K562 (cell line): ENCODE results near the gene TMEM200B. TPM values are rescaled to one million over a fixed set of nuclear protein-coding genes. Genes with fewer than 3 reads are reported as not detected.

Experiments
- CEBPG ChIP-seq, 3 experiments: fragments of 200-800 bp in 1 of 3; sonication (Bioruptor generic) in 1 of 3; sonication (generic) in 1 of 3; formaldehyde crosslinking in 1 of 3; IDR thresholded peaks in 2 of 3; conservative IDR thresholded peaks in 1 of 3; 2 replicates each; pipeline versions ENCODE4 v1.6.1 to v1.8.0; 2016 to 2022; ENCODE audit warnings: missing compliant biosample characterization in 2 of 3, missing genetic modification characterization in 2 of 3, mild to moderate bottlenecking in 1 of 3, missing genetic modification reagents in 1 of 3
- CTCF ChIP-seq, 3 experiments: IDR thresholded peaks in 2 of 3; conservative IDR thresholded peaks in 1 of 3; 2 replicates each; pipeline ENCODE4 v1.5.1; 2011 to 2012; ENCODE audit warnings: low read length in 3 of 3, mild to moderate bottlenecking in 3 of 3, control low read depth in 2 of 3, improper control_type of control experiment in 1 of 3, inconsistent platforms in 1 of 3, low read depth in 1 of 3, mixed read lengths in 1 of 3, moderate library complexity in 1 of 3; ENCODE audit not compliant: insufficient read depth in 2 of 3
- CXXC5 ChIP-seq: fragments of 250-450 bp; sonication (Bioruptor Pico); IDR thresholded peaks from 2 replicates; pipeline ENCODE4 v1.8.0; 2022; ENCODE audit warnings: inconsistent platforms, mild to moderate bottlenecking, moderate library complexity
- ESRRB ChIP-seq: fragments of 250-450 bp; sonication (Bioruptor Pico); IDR thresholded peaks from 2 replicates; pipeline ENCODE4 v1.5.0; 2020; ENCODE audit warnings: mild to moderate bottlenecking, moderate library complexity, borderline replicate concordance
- HDAC1 ChIP-seq, 2 experiments: fragments of 450-650 bp; IDR thresholded peaks; 2 replicates each; pipeline ENCODE4 v1.6.1; 2016 to 2017; ENCODE audit warnings: inconsistent platforms in 1 of 2, mild to moderate bottlenecking in 1 of 2, moderate library complexity in 1 of 2
- HDAC3 ChIP-seq: fragments of 450-650 bp; IDR thresholded peaks from 2 replicates; pipeline ENCODE4 v1.6.1; 2018; ENCODE audit warnings: borderline replicate concordance, mild to moderate bottlenecking, moderate library complexity; ENCODE audit not compliant: partially characterized antibody
- KHSRP ChIP-seq: fragments of 450-650 bp; IDR thresholded peaks from 2 replicates; pipeline ENCODE4 v1.6.1; 2017
- MAZ ChIP-seq, 2 experiments: fragments of 450-650 bp in 1 of 2; sonication (generic) in 1 of 2; formaldehyde crosslinking; IDR thresholded peaks in 1 of 2; conservative IDR thresholded peaks in 1 of 2; 2 replicates each; pipeline versions ENCODE4 v1.4.0 to v1.5.0; 2020; ENCODE audit warnings: mild to moderate bottlenecking in 1 of 2, missing genetic modification reagents in 1 of 2
- MTF1 ChIP-seq: fragments of 250-450 bp; sonication (Bioruptor Pico); IDR thresholded peaks from 2 replicates; pipeline ENCODE4 v1.9.0; 2021; ENCODE audit warnings: moderate library complexity, mild to moderate bottlenecking, inconsistent platforms, borderline replicate concordance
- NELFE ChIP-seq: IDR thresholded peaks from 2 replicates; pipeline ENCODE4 v1.6.1; 2011; ENCODE audit warnings: mild to moderate bottlenecking; ENCODE audit not compliant: insufficient read depth, insufficient read length
- NEUROD1 ChIP-seq: fragments of 150-350 bp; IDR thresholded peaks from 2 replicates; pipeline ENCODE4 v1.6.1; 2014; ENCODE audit warnings: borderline replicate concordance, low read length, low read depth; ENCODE audit not compliant: partially characterized antibody
- NFXL1 ChIP-seq: fragments of 450-650 bp; formaldehyde crosslinking; IDR thresholded peaks from 2 replicates; pipeline ENCODE4 v1.4.0; 2021; ENCODE audit warnings: mild to moderate bottlenecking
- PCBP1 ChIP-seq: fragments of 200-400 bp; formaldehyde crosslinking; IDR thresholded peaks from 2 replicates; pipeline ENCODE4 v1.6.1; 2018; ENCODE audit warnings: mild to moderate bottlenecking, low read depth, low read length; ENCODE audit not compliant: poor library complexity, severe bottlenecking
- PML ChIP-seq: IDR thresholded peaks from 2 replicates; pipeline ENCODE4 v1.6.1; 2012; ENCODE audit warnings: low read length, inconsistent platforms
- POLR2A ChIP-seq: fragments of 450-650 bp; conservative IDR thresholded peaks from 2 replicates; pipeline ENCODE4 v1.6.1; 2016
- POLR2H ChIP-seq: IDR thresholded peaks from 2 replicates; pipeline ENCODE4 v1.6.1; 2016; ENCODE audit warnings: missing genetic modification characterization, low read depth, mild to moderate bottlenecking, control low read depth, missing compliant biosample characterization, moderate library complexity
- PTBP1 ChIP-seq: fragments of 200-400 bp; formaldehyde crosslinking; IDR thresholded peaks from 2 replicates; pipeline ENCODE4 v1.6.1; 2017; ENCODE audit warnings: low read depth, low read length
- RBM17 ChIP-seq: fragments of 200-400 bp; formaldehyde crosslinking; IDR thresholded peaks from 2 replicates; pipeline ENCODE4 v1.6.1; 2017; ENCODE audit warnings: low read depth, mild to moderate bottlenecking, low read length, borderline replicate concordance
- RUNX1 ChIP-seq: sonication (generic); IDR thresholded peaks from 2 replicates; pipeline ENCODE4 v1.6.1; 2016; ENCODE audit warnings: antibody characterized with exemption, low read depth
- SMARCA5 ChIP-seq: fragments of 450-650 bp; IDR thresholded peaks from 2 replicates; pipeline ENCODE4 v1.6.1; 2016
- SRSF1 ChIP-seq: fragments of 200-400 bp; formaldehyde crosslinking; IDR thresholded peaks from 2 replicates; pipeline ENCODE4 v1.6.1; 2017; ENCODE audit warnings: mild to moderate bottlenecking, low read depth, low read length, moderate library complexity
- SUPT5H ChIP-seq: fragments of 450-650 bp; IDR thresholded peaks from 2 replicates; pipeline ENCODE4 v1.6.1; 2016
- TEAD1 ChIP-seq, 2 experiments: fragments of 450-650 bp in 1 of 2; sonication (generic) in 1 of 2; formaldehyde crosslinking; IDR thresholded peaks; 2 replicates each; pipeline versions ENCODE4 v1.4.0 to v1.8.0; 2020 to 2022; ENCODE audit warnings: mild to moderate bottlenecking in 2 of 2, missing genetic modification reagents in 1 of 2
- ZBTB1 ChIP-seq: sonication (generic); formaldehyde crosslinking; IDR thresholded peaks from 2 replicates; pipeline ENCODE4 v1.8.1; 2023; ENCODE audit warnings: missing genetic modification reagents, low read depth, mild to moderate bottlenecking, borderline replicate concordance
- ZNF23 ChIP-seq: fragments of 250-450 bp; sonication (Bioruptor Pico); IDR thresholded peaks from 2 replicates; pipeline ENCODE4 v1.4.0; 2020; ENCODE audit warnings: mild to moderate bottlenecking
- ZNF280B ChIP-seq: fragments of 250-450 bp; sonication (Bioruptor Pico); IDR thresholded peaks from 2 replicates; pipeline ENCODE4 v1.5.1; 2021; ENCODE audit warnings: mild to moderate bottlenecking
- ZNF431 ChIP-seq: sonication (generic); formaldehyde crosslinking; IDR thresholded peaks from 2 replicates; pipeline ENCODE4 v1.8.0; 2022; ENCODE audit warnings: mild to moderate bottlenecking, missing genetic modification reagents
- polyA plus RNA-seq, 8 experiments: library from polyadenylated mRNA; depleted of rRNA in 4 of 8; stranded (reverse) in 5 of 8; unstranded in 3 of 8; fragments of >200 nt; fragmentation: Nextera tagmentation in 2 of 8; fragmentation: Illumina TruSeq in 1 of 8; extraction: Ambion mirVana in 2 of 8; extraction: Trizol in 1 of 8; gene quantifications; 2 replicates each; pipeline versions ENCODE4 v1.2.1 to v1.2.3, GENCODE V29; 2011 to 2014; ENCODE audit warnings: inconsistent platforms in 1 of 8, missing spikeins in 1 of 8
- total RNA-seq, 7 experiments: library from RNA; depleted of rRNA in 6 of 7; stranded (reverse); fragments of >200 nt in 6 of 7; fragmentation: Illumina TruSeq in 2 of 7; extraction: Trizol in 2 of 7; gene quantifications; 2 replicates each; pipeline versions ENCODE4 v1.2.1 to v1.2.3, GENCODE V29; 2011 to 2021; ENCODE audit warnings: low replicate concordance in 1 of 7

Gene TMEM200B
- total and polyA plus RNA-seq, 9 of the 15 experiments (the other 6 are each of a cell fraction or from before 2014, with no cell fraction given): 0.04 to 0.35 (median 0.10) TPM; not detected in 1

GRCh38 chr1:29145739-29146437 is 22.2 kb upstream of the TMEM200B start (continued):
- TF ChIP-seq POLR2H (peak; percentile 30; the same call in 1 of the 2 replicates), PTBP1 (no peak), ZNF280B (no peak), ZBTB1 (CRISPR knock-in tag) (no peak), MTF1 (CRISPR knock-in tag) (no peak), ESRRB (CRISPR knock-in tag) (0 out of 2 replicates have a peak, but pooled peaks have one; percentile 30), PML (no peak), MAZ (CRISPR knock-in tag; conservative IDR thresholded peaks at IDR 0.05 in 1 of 2, IDR thresholded peaks at IDR 0.05 in 1 of 2) (no peak), PCBP1 (no peak), NEUROD1 (no peak), HDAC3 (no peak), TEAD1 (CRISPR knock-in tag; IDR thresholded peaks at IDR 0.05) (0 out of 4 replicates have a peak, but pooled peaks of 1 of the 2 experiments have one; percentile 48), RUNX1 (no peak), KHSRP (no peak), RBM17 (no peak), CXXC5 (CRISPR knock-in tag) (no peak), NELFE (no peak), ZNF23 (CRISPR knock-in tag) (no peak), SUPT5H (peak; percentile 76), SRSF1 (no peak), POLR2A (peak; percentile 69), HDAC1 (IDR thresholded peaks at IDR 0.05) (no peak), SMARCA5 (no peak), NFXL1 (CRISPR knock-in tag) (no peak), ZNF431 (CRISPR knock-in tag) (no peak), CTCF (IDR thresholded peaks at IDR 0.05 in 2 of 3, conservative IDR thresholded peaks at IDR 0.05 in 1 of 3; ENCODE audit: insufficient read depth in 2 of 3, low read depth in 1 of 3, low read length in 3 of 3) (no peak), CEBPG (CRISPR knock-in tag; IDR thresholded peaks at IDR 0.05) (no peak), CEBPG (tag; conservative IDR thresholded peaks at IDR 0.05 in 1 of 2, IDR thresholded peaks at IDR 0.05 in 1 of 2) (no peak)
